ENCODE results near the gene IGFL3. TPM values are rescaled to one million over a fixed set of nuclear protein-coding genes. Genes with fewer than 3 reads are reported as not detected.

Gene IGFL3
- polyA plus RNA-seq, 3 donors, result not detected

DNA sequence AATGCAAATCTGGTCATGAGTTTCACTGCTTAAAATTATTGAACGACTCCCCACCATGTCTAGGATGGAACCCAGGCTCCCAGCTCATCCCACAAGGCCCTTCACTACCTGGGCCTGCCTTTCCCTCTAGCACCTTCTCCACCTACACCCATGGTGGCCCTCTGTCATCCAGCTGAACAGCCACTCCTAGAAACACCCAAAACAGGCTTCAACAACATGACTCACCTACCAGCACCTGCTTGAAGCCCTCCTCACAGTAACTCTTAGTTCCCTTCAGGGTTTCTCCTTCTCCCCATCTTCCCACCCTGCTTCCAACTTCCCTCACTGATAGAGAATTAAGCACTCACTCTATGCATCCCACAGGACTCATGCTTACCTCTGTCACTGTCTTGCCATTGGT, 16.9 kb upstream of the IGFL3 start:
- H3K4me1 ChIP-seq (ENCODE audit: control insufficient read depth in 1 of 2, insufficient read depth in 2 of 2, low read length in 2 of 2), result no peaks in the 10 kb centered on the region
- no peak overlapping the region for H2AFZ ChIP-seq (ENCODE audit: insufficient read depth, low read depth, low read length, poor library complexity, severe bottlenecking)
- H3K36me3 ChIP-seq (replicated peaks in 1 of 2; ENCODE audit: control insufficient read depth in 1 of 2, insufficient read depth in 2 of 2, low read length in 2 of 2), result no peaks in the 10 kb centered on the region
- Mint-ChIP-seq H3K27me3 (ENCODE audit: low read depth in 3 of 3) (peaks cover 3 to 20% (median 19%) of the 10 kb centered on the region in 3 donors), H3K36me3 (no peaks in the 10 kb centered on the region), H3K4me3 (no peak overlapping the region), H3K4me1 (no peaks in the 10 kb centered on the region), H3K9me3 (peaks cover 0 to 5% (median 0%) of the 10 kb centered on the region in 7 donors), H3K27ac (no peak overlapping the region)
- intact Hi-C loops (cut with micrococcal nuclease), result no loop called here
- no peaks in the 10 kb centered on the region for H3K79me2 ChIP-seq (ENCODE audit: insufficient read depth, low read length)
- H3K9ac ChIP-seq (ENCODE audit: insufficient read depth, low read length, poor library complexity, severe bottlenecking), result no peak overlapping the region
- DNase-seq, result no peak
- H3K4me2 ChIP-seq (replicated peaks; ENCODE audit: extremely low read depth, low read length, poor library complexity, severe bottlenecking), result no peak overlapping the region
- H3K9me3 ChIP-seq (replicated peaks in 1 of 2; ENCODE audit: control insufficient read depth in 1 of 2, insufficient read depth in 1 of 2, low read length in 2 of 2), result no peaks in the 10 kb centered on the region
- TF ChIP-seq, protein P1, sequence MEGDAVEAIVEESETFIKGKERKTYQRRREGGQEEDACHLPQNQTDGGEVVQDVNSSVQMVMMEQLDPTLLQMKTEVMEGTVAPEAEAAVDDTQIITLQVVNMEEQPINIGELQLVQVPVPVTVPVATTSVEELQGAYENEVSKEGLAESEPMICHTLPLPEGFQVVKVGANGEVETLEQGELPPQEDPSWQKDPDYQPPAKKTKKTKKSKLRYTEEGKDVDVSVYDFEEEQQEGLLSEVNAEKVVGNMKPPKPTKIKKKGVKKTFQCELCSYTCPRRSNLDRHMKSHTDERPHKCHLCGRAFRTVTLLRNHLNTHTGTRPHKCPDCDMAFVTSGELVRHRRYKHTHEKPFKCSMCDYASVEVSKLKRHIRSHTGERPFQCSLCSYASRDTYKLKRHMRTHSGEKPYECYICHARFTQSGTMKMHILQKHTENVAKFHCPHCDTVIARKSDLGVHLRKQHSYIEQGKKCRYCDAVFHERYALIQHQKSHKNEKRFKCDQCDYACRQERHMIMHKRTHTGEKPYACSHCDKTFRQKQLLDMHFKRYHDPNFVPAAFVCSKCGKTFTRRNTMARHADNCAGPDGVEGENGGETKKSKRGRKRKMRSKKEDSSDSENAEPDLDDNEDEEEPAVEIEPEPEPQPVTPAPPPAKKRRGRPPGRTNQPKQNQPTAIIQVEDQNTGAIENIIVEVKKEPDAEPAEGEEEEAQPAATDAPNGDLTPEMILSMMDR (IDR thresholded peaks at IDR 0.05), result no peak
- WGBS (ENCODE audit: insufficient coverage), result 73% methylated on average over 1 of the region's 1 CpG
- no peak overlapping the region for H3K27ac ChIP-seq (ENCODE audit: low read depth in 1 of 2, low read length in 2 of 2)
- H3K27me3 ChIP-seq (ENCODE audit: control insufficient read depth in 2 of 2, insufficient read depth in 2 of 2, low read length in 2 of 2), result peaks cover 0 to 4% of the 10 kb centered on the region in 2 donors
- H4K20me1 ChIP-seq (ENCODE audit: insufficient read depth, low read length), result no peaks in the 10 kb centered on the region
- H3K4me3 ChIP-seq (replicated peaks in 1 of 3; ENCODE audit: low read depth in 2 of 3, low read length in 3 of 3), result no peak overlapping the region

DNA sequence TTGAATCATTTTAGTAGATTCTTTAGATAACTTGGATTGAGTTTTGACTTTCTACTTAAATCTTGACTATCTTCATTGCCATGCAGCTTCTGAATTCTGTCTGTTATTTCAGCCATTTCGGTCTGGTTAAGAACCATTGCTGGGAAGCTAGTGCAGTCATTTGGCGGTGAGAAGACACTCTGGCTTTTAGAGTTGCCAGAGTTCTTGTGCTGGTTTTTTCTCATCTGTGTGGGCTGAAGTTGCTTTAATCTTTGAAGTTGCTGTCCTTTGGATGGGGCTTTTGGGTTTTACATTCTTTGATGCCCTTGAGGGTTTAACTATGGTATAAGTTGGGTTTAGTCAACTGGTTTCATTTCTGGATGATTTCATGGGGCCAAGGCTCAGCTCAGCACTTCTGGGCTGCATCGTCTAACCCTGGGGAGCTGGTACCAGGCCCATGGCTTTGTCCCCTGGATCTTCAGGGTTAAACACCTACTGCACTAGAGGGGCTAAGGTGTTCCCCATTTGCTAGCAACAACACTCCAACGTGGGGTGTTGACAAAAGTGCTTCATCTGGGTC, 13.5 kb upstream of the IGFL3 start:
- H4K20me1 ChIP-seq (ENCODE audit: insufficient read depth, low read length), result no peaks in the 10 kb centered on the region
- no peak overlapping the region for H3K27ac Mint-ChIP-seq
- H2AFZ ChIP-seq (ENCODE audit: insufficient read depth, low read depth, low read length, poor library complexity, severe bottlenecking), result no peak overlapping the region
- H3K36me3 ChIP-seq (replicated peaks in 1 of 2; ENCODE audit: control insufficient read depth in 1 of 2, insufficient read depth in 2 of 2, low read length in 2 of 2), result no peaks in the 10 kb centered on the region
- no peak overlapping the region for H3K4me3 Mint-ChIP-seq
- DNase-seq, result no peak
- H3K27me3 ChIP-seq (ENCODE audit: control insufficient read depth in 2 of 2, insufficient read depth in 2 of 2, low read length in 2 of 2), result peaks cover 0 to 6% of the 10 kb centered on the region in 2 donors
- no peak overlapping the region for H3K4me3 ChIP-seq (replicated peaks in 1 of 3; ENCODE audit: low read depth in 2 of 3, low read length in 3 of 3)
- intact Hi-C loops (cut with micrococcal nuclease), result no loop called here
- no peaks in the 10 kb centered on the region for H3K4me1 Mint-ChIP-seq
- TF ChIP-seq, protein P1 (IDR thresholded peaks at IDR 0.05), result no peak
- H3K9me3 ChIP-seq (replicated peaks in 1 of 2; ENCODE audit: control insufficient read depth in 1 of 2, insufficient read depth in 1 of 2, low read length in 2 of 2), result no peaks in the 10 kb centered on the region
- H3K79me2 ChIP-seq (ENCODE audit: insufficient read depth, low read length), result no peaks in the 10 kb centered on the region
- no peaks in the 10 kb centered on the region for H3K36me3 Mint-ChIP-seq
- H3K9ac ChIP-seq (ENCODE audit: insufficient read depth, low read length, poor library complexity, severe bottlenecking), result no peak overlapping the region
- H3K4me1 ChIP-seq (ENCODE audit: control insufficient read depth in 1 of 2, insufficient read depth in 2 of 2, low read length in 2 of 2), result no peaks in the 10 kb centered on the region
- WGBS (ENCODE audit: insufficient coverage), result 95% methylated on average over 3 of the region's 4 CpGs
- H3K27ac ChIP-seq (ENCODE audit: low read depth in 1 of 2, low read length in 2 of 2), result no peak overlapping the region
- H3K27me3 Mint-ChIP-seq (ENCODE audit: low read depth in 3 of 3), result peaks cover 8 to 16% (median 8%) of the 10 kb centered on the region in 3 donors
- H3K9me3 Mint-ChIP-seq, result no peaks in the 10 kb centered on the region
- no peak overlapping the region for H3K4me2 ChIP-seq (replicated peaks; ENCODE audit: extremely low read depth, low read length, poor library complexity, severe bottlenecking)
